ENCODE results near the gene PTPRD.

PTPRD gene

GRCh38 chr9:8845376-8845775 lies 1767.4 kb downstream of the PTPRD start:
- DNase-seq: no peak

- DNase-seq: no peak
Observed at GRCh38 chr9:8844549-8844948, 1768.3 kb downstream of the PTPRD start.

DNA sequence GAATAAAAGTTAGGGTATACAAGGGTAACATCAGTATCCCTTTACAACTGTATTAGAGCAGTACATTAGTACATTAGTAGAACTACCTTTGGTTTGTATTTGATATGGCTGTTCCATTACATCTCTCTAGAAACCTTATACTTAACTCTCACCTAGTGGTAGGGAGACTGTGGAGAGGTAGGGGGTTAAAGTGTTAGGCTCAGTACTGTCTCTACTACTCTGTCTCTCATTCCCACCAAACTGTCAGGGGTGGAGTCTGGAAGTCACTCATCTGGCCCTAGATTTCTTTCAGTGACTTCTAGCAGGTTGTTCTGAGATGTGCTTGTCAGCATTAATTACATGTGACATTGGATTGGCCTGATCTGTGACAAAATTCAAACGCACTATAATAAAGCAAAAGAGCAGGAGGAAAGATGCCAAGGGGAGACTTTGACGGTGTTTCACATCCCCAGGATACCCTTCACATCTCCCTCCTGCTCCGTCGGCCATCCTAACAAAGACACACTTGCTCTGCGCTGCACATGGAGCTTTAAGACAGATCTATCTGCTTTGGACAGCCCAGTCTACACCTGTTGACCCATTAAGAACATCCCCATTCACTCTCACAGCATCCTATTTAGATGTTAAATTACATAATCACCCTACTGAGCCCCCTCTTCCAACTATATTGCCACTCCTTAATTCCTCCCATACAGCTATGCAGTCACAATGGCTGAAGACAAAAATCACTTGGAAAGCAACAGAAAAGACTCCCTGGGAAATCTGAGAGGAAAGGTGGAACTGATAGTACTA lies 1770.2 kb downstream of the PTPRD start:
- DNase-seq: no peak

DNA sequence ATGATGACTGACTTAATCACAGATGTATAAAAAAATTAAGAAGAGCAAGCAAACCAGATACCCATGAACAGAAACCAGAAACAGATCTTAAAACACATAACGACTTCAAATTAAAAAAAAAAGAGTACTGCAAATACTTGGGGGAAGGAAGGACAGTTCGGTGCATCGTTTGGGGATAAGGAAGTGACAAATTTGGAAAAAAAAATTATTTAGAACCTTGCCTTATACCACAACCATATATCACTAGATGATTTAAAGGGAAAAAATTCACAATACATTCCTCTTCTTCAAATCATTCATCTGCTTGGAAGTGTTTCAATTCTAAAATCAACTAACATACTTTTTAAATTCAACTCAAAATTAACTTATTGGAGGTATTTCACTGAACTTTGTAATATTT lies 1774.7 kb downstream of the PTPRD start:
- DNase-seq: no peak

DNA sequence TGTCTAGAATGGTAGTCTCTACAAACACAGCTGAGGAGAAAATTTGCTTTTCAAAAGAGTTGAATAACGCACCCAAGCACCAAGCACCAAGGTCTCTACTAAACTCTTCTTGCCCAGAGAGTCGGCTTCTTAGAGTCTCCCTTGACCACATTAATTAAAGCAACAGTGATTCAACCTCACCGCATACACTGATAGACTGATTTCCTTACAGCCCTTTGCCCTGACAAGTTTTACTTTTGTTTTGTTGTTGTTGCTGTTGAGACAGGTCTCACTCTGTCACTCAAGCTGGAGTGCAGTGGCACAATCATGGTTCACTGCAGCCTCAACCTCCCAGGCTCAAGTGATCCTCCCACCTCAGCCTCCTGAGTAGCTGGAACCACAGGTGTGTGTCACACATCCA lies 1777.5 kb downstream of the PTPRD start:
- DNase-seq: no peak

- no peak for DNase-seq
Observed at GRCh38 chr9:8832955-8833354, 1779.8 kb downstream of the PTPRD start.

DNA sequence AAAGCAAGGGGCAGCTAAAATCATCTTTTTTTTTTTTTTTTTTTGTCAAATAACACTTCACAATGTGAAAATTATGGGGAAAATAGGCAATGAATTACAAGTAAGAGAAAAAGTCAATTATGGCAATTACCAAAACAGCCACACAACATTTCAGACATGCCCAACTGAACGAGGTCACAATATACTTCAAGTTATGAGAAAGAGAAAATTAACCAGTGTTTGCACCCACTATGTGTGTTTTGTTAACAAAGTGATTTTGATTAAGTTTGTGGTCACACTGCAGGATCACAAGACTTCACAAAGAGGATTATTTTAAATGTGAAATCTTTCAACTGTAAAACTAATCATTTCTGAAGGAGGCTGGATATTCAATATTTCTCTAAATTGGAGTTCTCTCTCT lies 1780.4 kb downstream of the PTPRD start:
- no peak for DNase-seq

GRCh38 chr9:8831568-8831967 lies 1781.2 kb downstream of the PTPRD start:
- DNase-seq: no peak

GRCh38 chr9:8826281-8826680 lies 1786.5 kb downstream of the PTPRD start:
- no peak for DNase-seq

DNA sequence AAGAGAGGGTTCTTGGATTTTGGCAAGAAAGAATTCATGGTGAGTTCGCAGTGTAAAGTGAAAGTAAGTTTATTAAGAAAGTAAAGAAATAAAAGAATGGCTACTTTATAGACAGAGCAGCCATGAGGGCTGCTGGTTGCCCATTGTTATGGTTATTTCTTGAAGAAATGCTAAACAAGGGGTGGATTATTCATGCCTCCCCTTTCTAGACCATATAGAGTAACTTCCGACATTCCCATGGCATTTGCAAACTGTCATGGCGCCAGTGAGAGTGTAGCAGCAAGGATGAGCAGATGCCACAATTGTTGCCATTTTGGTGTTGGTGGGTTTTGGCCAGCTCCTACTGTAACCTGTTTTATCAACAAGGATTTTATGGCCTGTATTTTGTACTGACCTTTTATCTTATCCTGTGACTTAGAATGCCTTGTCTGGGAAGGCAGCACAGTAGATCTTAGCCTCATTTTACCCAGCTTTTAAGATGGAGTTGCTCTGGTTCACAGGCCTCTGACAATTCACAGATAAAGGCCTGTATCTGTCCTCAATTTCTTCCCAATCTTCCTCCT lies 1787.1 kb downstream of the PTPRD start:
- DNase-seq: no peak

DNA sequence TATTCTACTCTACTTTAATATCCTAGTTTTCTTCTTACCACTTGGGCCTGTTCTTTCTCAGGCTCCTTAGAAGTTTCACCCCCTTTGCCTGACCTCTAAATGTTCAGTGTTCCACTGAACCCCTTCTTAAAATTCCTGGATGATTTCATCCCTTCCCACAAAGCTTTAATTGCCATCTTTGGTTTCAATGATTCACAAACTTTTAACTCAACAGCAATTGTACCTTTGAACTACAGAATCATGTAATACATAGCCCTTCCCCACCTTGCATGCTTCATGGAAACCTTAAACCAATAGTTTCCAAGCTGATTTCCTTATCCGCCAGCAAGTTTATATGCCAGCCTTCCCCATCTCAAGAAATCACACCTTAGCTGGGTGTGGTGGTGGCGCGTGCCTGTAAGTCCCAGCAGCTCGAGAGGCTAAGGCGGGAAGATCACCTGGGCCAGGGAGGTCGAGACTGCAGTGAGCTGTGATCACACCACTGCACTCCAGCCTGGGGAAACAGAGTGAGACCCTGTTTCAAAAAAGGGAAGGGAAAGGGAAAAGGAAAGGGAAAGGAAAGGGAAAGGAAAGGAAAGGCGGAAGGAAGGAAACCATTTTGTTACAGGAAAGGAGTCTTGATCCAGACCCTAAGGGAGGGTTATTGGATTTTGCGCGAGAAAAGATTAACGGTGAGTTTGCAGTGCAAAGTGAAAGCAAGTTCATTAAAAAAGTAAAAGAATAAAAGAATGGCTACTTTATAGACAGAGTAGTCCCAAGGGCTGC lies 1789.5 kb downstream of the PTPRD start:
- DNase-seq: no peak

- no peak for DNase-seq
Observed at GRCh38 chr9:8822667-8823025, 1790.2 kb downstream of the PTPRD start.

GRCh38 chr9:8821910-8822666 lies 1790.7 kb downstream of the PTPRD start:
- no peak for DNase-seq

GRCh38 chr9:8817335-8817734 lies 1795.5 kb downstream of the PTPRD start:
- DNase-seq: no peak

DNA sequence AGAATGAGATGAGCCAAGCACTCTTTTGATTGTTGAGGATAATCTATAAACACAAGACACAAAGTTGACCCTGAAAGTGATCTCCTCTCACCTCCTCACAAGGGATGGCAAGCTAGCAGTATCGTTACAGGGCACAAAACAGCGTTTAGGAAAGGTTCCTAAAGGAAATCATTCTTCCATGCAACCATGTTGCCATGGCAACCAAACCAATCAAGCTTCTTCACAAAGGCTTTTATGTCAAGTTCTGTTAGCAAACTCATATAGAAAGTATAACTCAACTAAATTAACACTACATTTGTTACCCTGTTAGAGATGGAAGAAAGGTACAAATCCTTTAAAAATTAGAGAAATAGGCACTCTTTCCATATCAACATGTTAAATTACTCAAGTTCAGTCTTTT lies 1796.4 kb downstream of the PTPRD start:
- no peak for DNase-seq

DNA sequence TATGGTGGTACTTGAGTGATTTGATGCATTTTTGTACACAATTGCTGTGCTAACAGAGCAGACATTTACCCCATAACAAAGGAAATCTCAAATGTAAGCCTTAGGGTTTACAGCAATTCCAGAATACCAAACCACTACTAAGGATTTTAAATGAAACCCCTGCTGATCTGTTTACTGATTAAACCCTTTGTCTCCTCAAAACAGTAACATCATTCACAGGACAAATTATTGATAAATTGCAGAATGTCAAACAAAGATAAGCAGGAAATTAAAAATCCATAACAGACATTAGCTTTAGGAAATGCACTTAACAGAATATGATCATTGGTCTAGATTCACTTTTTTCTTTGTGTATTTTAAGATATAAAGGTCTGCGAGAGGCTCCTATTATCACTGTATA lies 1796.9 kb downstream of the PTPRD start:
- no peak for DNase-seq

DNA sequence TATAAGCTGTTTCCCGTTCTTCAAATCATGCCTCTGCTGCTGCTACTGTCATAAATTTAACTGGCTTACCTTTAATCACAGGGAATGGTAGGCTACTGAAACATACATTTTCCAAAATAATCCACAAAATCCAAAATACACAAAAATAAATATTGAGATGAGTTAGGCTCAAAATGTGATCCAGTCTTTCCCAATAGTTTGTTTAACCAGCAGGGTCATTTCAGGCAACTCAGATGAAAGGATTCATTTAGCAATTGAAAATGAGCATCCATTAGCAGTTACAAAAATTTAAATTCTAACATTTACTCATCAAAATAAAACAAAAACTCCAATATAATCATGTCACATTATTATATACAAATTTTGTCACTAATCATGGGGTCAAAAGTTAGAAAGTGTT lies 1797.6 kb downstream of the PTPRD start:
- no peak for DNase-seq

- no peak for DNase-seq
Observed at GRCh38 chr9:8812888-8813287, 1799.9 kb downstream of the PTPRD start.

DNA sequence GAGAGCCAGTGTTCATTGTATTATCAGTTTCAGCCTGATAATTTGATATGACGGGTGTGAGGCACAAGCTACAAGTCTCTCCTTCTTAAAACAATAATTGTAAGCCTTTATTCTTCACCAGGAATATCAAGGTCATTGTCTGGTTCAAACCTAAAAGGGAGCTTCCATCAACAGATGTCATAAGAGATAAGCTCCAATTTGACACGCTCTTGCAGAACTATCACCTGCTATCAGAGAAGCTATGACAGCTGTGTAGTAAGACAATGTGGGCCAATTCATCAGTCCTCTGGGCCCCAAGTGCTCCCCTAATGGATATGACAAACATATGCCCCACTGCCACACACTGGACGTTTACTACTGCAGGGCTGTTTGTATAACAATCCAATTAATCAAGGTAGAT lies 1803.1 kb downstream of the PTPRD start:
- no peak for DNase-seq

DNA sequence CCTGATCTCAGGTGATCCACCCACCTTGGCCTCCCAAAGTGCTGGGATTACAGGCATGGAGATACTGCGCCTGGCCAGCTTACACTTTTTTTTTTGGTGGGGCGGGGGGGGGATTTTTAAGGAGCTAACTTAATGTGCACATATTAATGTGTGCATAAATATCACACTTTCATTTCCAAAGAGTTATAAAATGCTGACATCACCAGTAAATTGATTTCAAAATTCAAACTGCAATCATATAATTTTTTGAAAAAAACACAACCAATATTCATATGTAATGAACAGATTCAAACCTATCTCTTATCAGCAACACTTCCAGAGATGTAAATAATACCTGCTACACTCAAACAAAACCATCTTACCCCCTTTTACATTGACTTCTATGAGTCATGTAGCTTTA lies 1806.7 kb downstream of the PTPRD start:
- DNase-seq: no peak

DNA sequence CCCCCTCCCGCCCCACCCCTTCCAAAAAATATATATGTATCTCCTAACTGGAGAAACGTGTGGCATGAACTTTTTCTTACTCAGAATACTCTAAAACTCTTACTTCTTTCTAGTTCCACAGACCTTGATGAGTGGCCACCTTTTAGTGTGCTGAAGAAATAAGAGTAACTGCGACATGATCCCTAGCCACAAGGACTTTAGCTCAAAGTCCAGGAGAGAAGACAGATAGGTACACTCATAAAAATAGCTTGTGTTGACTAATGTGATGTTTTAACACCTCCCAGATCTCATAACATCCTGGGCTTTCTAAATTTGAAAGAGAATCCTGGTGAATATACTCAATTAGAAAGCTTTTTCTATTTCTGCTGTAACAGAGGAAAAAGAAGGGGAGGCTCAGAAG lies 1808.2 kb downstream of the PTPRD start:
- no peak for DNase-seq

DNA sequence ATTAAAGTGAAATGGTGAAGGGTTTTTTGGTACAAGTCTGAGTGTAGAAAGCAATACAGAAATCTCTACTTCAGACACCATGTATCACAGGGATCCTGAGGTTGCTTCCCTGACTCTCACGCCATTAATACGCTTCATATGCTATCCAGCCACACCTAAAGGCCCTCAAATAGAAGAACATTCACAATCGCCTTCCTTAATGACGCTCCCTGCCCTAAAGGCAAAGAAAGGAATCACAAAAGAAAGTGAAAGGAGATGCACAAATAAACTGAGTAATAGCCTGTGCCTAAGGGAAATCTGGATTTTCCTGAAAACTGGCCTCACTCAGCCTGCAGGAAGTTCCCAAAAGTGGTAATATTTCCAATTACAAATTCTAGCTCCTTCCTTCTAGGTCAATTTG lies 1810.6 kb downstream of the PTPRD start:
- DNase-seq: no peak

DNA sequence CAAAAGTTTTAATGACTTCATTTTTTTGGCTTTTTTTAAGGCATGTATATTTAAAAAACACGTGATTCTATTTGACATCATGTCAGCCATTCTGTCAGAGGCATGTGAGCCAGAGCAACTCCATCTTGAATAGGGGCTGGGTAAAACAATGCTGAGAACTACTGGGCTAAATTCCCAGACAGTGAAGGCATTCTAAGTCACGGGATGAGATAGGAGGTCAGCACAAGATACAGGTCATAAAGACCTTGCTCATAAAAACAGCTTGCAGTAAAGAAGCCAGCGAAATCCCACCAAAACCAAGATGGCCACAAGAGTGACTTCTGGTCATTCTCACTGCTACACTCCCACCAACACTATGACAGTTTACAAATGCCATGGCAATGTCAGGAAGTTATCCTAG lies 1812.6 kb downstream of the PTPRD start:
- DNase-seq: no peak

DNA sequence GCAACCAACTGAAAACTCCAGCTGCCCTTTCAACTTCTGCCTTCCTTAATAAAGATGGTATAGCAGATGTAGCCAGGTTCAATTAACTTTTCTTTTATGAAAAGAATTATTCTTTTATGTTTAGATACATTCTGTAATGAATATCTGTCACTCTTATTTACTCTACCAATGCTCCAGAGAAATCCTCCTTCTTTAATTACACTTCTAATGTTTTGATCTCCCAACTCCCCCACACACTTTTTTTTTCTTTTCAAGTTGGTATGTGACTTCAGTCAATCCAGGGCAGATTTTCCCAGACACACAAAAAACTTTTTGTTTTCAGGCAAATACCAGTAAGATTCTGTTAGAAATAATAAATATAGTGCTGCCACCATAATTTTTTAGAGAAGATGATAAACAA lies 1813.2 kb downstream of the PTPRD start:
- DNase-seq: no peak
